Measurements from ENCODE around the gene CEP85L. TPM values are rescaled to one million over a fixed set of nuclear protein-coding genes. Genes with fewer than 3 reads are reported as not detected.

Gene CEP85L
- polyA plus RNA-seq, 1 of the 3 experiments (the other 2 are of a cell fraction): 1.1 TPM

DNA sequence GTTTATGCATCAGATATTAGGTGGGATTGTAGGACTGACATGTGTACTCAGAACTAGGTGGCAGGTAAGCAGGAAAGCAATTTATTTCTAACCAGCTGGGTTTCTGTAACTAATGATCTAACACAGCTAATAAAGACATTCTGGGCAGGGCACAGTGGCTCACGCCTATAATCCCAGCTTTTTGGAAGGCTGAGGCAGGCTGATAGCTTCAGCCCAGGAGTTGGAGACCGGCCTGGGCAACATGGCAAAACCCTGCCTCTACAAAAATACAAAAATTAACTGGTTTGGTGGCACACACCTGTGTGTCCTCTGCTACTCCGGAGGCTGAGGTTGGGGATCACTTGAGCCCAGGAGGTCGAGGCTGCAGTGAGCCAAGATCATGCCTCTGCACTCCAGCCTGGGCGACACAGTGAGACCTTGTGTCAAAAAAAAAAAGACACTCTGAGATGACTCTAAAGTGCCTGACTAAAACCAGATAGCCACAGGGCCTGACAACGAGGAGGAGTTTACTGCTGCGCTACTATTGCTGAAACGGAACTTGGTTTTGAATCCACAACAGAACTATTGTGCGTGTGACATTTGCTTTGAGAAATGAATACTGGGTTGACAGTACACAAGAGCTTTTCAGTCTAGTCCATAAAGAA is 29.2 kb upstream of the CEP85L start:
- WGBS (ENCODE audit: low lambda C conversion rate): 79% methylated on average over 7 of the region's 9 CpGs
- CTCF ChIA-PET: no interaction called here
- no peaks in the 10 kb centered on the region for H3K9me3 ChIP-seq

More for the DNA sequence above, 29.2 kb upstream of the CEP85L start:
- Histone ChIP-seq H3K27ac (ENCODE audit: low read depth in 2 of 2, low read length in 1 of 2) (no peak overlapping the region), H2AFZ (ENCODE audit: low read depth) (no peak overlapping the region), H3K9ac (no peak overlapping the region), H4K20me1 (ENCODE audit: insufficient read depth) (no peaks in the 10 kb centered on the region), H3K27me3 (ENCODE audit: insufficient read depth) (no peaks in the 10 kb centered on the region), H3K79me2 (ENCODE audit: insufficient read depth) (no peaks in the 10 kb centered on the region), H3K4me3 (ENCODE audit: low read depth in 2 of 2, low read length in 1 of 2) (no peak overlapping the region), H3K36me3 (replicated peaks in 1 of 2; ENCODE audit: control insufficient read depth in 1 of 2, insufficient read depth in 2 of 2, low read length in 1 of 2) (no peaks in the 10 kb centered on the region), H3K4me2 (no peak overlapping the region), H3K4me1 (ENCODE audit: control insufficient read depth in 1 of 2, insufficient read depth in 2 of 2, low read depth in 1 of 2, low read length in 1 of 2) (no peaks in the 10 kb centered on the region), H3F3A (replicated peaks; ENCODE audit: insufficient read depth) (no peaks in the 10 kb centered on the region), H3K9me2 (no peaks in the 10 kb centered on the region)
- POLR2A ChIA-PET: no interaction called here
- no peak for DNase-seq
- TF ChIP-seq EP300 (IDR thresholded peaks at IDR 0.05; ENCODE audit: borderline replicate concordance in 1 of 2, low read depth in 1 of 2, low read length in 1 of 2) (no peak), EZH2phosphoT487 (IDR thresholded peaks at IDR 0.05; ENCODE audit: borderline replicate concordance, low read depth) (no peak), TEAD4 (IDR thresholded peaks at IDR 0.05; ENCODE audit: borderline replicate concordance, insufficient read depth) (no peak), RXRA (IDR thresholded peaks at IDR 0.05; ENCODE audit: borderline replicate concordance, low read depth) (no peak), GATA2 (CRISPR knock-in tag; IDR thresholded peaks at IDR 0.05) (no peak), GABPA (IDR thresholded peaks at IDR 0.05; ENCODE audit: low read depth) (no peak), REST (IDR thresholded peaks at IDR 0.05; ENCODE audit: low read depth, low read length) (no peak), MAX (IDR thresholded peaks at IDR 0.05; ENCODE audit: low read depth) (no peak), FOSL2 (IDR thresholded peaks at IDR 0.05; ENCODE audit: borderline replicate concordance, low read depth) (no peak), YY1 (IDR thresholded peaks at IDR 0.05; ENCODE audit: low read depth) (no peak), POLR2AphosphoS5 (IDR thresholded peaks at IDR 0.05; ENCODE audit: low read depth, low read length) (no peak), RAD21 (IDR thresholded peaks at IDR 0.05; ENCODE audit: low read length) (no peak), RCOR1 (IDR thresholded peaks at IDR 0.05; ENCODE audit: low read length) (no peak), TAF1 (IDR thresholded peaks at IDR 0.05; ENCODE audit: borderline replicate concordance, low read depth, low read length) (no peak), CTCF (IDR thresholded peaks at IDR 0.05) (no peak), PBX3 (IDR thresholded peaks at IDR 0.05) (no peak), FOXJ3 (CRISPR knock-in tag; IDR thresholded peaks at IDR 0.05) (no peak)
- TF ChIP-seq, protein P1, sequence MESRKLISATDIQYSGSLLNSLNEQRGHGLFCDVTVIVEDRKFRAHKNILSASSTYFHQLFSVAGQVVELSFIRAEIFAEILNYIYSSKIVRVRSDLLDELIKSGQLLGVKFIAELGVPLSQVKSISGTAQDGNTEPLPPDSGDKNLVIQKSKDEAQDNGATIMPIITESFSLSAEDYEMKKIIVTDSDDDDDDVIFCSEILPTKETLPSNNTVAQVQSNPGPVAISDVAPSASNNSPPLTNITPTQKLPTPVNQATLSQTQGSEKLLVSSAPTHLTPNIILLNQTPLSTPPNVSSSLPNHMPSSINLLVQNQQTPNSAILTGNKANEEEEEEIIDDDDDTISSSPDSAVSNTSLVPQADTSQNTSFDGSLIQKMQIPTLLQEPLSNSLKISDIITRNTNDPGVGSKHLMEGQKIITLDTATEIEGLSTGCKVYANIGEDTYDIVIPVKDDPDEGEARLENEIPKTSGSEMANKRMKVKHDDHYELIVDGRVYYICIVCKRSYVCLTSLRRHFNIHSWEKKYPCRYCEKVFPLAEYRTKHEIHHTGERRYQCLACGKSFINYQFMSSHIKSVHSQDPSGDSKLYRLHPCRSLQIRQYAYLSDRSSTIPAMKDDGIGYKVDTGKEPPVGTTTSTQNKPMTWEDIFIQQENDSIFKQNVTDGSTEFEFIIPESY (IDR thresholded peaks at IDR 0.05; ENCODE audit: borderline replicate concordance, low read depth): no peak

Data from SK-N-SH (cell line).